ENCODE results near the gene PHF12.

DNA sequence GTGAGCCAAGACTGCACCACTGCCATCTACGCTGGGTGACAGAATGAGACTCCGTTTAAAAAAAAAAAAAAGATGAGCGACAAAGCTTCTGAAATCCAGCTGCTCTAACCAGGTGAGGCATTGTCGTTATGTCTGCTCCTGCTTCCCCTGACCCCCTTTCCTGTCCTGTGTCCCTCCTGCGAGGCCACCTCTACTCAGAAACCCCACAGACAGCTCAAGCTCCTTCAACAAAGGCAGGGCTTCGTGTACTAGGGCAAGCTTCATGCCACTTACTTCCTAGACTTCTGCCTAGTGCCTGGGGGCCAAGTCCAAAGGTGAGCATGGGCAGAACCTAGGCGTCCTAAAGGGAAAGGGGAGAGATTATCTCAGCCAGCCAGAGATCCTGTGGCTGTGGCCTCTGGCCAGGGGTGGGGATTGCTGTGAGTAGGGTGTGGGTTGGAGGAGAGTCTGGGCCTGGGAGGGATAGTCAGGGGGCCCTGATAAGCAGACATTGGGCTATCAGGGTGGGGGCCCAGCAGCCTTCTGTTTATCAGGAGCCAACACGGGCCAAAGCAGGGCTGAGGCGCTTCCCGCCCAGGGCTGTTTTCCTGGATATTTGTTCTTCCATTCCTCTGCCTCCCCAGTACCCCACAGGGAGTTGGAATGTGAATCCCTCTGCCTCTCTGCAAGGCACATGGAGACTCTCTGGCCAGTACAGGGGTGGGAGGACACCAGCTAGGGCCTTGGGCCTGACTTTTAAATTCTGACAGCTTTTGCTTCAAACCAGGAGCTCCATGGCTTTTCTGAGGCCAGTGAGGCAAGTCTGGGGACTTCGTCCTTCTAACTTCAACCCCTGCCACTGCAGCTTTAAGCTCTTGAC, 86.1 kb downstream of the PHF12 start:
- TF ChIP-seq HNF4A (CRISPR knock-in tag; IDR thresholded peaks at IDR 0.05) = peak; percentile 82
- no peak for TF ChIP-seq POLR2A (IDR thresholded peaks at IDR 0.05; ENCODE audit: insufficient read depth in 1 of 2, low read depth in 2 of 2, low read length in 2 of 2)
- TF ChIP-seq CCAR2 (optimal IDR thresholded peaks at IDR 0.05; ENCODE audit: low read depth, low read length) = no peak
- TF ChIP-seq, protein P1, sequence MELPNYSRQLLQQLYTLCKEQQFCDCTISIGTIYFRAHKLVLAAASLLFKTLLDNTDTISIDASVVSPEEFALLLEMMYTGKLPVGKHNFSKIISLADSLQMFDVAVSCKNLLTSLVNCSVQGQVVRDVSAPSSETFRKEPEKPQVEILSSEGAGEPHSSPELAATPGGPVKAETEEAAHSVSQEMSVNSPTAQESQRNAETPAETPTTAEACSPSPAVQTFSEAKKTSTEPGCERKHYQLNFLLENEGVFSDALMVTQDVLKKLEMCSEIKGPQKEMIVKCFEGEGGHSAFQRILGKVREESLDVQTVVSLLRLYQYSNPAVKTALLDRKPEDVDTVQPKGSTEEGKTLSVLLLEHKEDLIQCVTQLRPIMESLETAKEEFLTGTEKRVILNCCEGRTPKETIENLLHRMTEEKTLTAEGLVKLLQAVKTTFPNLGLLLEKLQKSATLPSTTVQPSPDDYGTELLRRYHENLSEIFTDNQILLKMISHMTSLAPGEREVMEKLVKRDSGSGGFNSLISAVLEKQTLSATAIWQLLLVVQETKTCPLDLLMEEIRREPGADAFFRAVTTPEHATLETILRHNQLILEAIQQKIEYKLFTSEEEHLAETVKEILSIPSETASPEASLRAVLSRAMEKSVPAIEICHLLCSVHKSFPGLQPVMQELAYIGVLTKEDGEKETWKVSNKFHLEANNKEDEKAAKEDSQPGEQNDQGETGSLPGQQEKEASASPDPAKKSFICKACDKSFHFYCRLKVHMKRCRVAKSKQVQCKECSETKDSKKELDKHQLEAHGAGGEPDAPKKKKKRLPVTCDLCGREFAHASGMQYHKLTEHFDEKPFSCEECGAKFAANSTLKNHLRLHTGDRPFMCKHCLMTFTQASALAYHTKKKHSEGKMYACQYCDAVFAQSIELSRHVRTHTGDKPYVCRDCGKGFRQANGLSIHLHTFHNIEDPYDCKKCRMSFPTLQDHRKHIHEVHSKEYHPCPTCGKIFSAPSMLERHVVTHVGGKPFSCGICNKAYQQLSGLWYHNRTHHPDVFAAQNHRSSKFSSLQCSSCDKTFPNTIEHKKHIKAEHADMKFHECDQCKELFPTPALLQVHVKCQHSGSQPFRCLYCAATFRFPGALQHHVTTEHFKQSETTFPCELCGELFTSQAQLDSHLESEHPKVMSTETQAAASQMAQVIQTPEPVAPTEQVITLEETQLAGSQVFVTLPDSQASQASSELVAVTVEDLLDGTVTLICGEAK (IDR thresholded peaks at IDR 0.05) = no peak
- TF ChIP-seq, protein P1 (CRISPR knock-in tag; IDR thresholded peaks at IDR 0.05) = no peak
- TF ChIP-seq ETV5 (CRISPR knock-in tag; IDR thresholded peaks at IDR 0.05; ENCODE audit: borderline replicate concordance) = no peak
- no peak for TF ChIP-seq MIER2 (CRISPR knock-in tag; IDR thresholded peaks at IDR 0.05)
- no peak for TF ChIP-seq ZBTB21 (CRISPR knock-in tag; IDR thresholded peaks at IDR 0.05)
- no peak for TF ChIP-seq ZNF446 (CRISPR knock-in tag; IDR thresholded peaks at IDR 0.05)
- TF ChIP-seq, protein P2, sequence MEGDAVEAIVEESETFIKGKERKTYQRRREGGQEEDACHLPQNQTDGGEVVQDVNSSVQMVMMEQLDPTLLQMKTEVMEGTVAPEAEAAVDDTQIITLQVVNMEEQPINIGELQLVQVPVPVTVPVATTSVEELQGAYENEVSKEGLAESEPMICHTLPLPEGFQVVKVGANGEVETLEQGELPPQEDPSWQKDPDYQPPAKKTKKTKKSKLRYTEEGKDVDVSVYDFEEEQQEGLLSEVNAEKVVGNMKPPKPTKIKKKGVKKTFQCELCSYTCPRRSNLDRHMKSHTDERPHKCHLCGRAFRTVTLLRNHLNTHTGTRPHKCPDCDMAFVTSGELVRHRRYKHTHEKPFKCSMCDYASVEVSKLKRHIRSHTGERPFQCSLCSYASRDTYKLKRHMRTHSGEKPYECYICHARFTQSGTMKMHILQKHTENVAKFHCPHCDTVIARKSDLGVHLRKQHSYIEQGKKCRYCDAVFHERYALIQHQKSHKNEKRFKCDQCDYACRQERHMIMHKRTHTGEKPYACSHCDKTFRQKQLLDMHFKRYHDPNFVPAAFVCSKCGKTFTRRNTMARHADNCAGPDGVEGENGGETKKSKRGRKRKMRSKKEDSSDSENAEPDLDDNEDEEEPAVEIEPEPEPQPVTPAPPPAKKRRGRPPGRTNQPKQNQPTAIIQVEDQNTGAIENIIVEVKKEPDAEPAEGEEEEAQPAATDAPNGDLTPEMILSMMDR (CRISPR knock-in tag; IDR thresholded peaks at IDR 0.05) = no peak
- TF ChIP-seq ZNF549 (CRISPR knock-in tag; IDR thresholded peaks at IDR 0.05) = no peak
- TF ChIP-seq, protein P3, sequence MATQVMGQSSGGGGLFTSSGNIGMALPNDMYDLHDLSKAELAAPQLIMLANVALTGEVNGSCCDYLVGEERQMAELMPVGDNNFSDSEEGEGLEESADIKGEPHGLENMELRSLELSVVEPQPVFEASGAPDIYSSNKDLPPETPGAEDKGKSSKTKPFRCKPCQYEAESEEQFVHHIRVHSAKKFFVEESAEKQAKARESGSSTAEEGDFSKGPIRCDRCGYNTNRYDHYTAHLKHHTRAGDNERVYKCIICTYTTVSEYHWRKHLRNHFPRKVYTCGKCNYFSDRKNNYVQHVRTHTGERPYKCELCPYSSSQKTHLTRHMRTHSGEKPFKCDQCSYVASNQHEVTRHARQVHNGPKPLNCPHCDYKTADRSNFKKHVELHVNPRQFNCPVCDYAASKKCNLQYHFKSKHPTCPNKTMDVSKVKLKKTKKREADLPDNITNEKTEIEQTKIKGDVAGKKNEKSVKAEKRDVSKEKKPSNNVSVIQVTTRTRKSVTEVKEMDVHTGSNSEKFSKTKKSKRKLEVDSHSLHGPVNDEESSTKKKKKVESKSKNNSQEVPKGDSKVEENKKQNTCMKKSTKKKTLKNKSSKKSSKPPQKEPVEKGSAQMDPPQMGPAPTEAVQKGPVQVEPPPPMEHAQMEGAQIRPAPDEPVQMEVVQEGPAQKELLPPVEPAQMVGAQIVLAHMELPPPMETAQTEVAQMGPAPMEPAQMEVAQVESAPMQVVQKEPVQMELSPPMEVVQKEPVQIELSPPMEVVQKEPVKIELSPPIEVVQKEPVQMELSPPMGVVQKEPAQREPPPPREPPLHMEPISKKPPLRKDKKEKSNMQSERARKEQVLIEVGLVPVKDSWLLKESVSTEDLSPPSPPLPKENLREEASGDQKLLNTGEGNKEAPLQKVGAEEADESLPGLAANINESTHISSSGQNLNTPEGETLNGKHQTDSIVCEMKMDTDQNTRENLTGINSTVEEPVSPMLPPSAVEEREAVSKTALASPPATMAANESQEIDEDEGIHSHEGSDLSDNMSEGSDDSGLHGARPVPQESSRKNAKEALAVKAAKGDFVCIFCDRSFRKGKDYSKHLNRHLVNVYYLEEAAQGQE (IDR thresholded peaks at IDR 0.05; ENCODE audit: borderline replicate concordance in 1 of 2, low read depth in 1 of 2, low read length in 2 of 2) = no peak
- no peak for TF ChIP-seq ZNF747 (CRISPR knock-in tag; IDR thresholded peaks at IDR 0.05; ENCODE audit: borderline replicate concordance)
- no peak for TF ChIP-seq RFX5 (IDR thresholded peaks at IDR 0.05; ENCODE audit: low read depth, low read length)
